Stimulated activated CD4-positive, alpha-beta T cell treated with anti-CD3 and anti-CD28 coated beads, Interleukin-12 subunit alpha, Interleukin-12 subunit beta, amount 100 ng/mL, for 48 hours (primary cell): ENCODE results near the gene SYK.
"Not testable (repeated sequence)": the region's sequence is repeated elsewhere in the genome, so short reads cannot be mapped to it uniquely, and the experiment has no call there.

Experiments
- DNase-seq, 3 donors: peaks; one replicate each; pipeline ENCODE4 v3.0.0-alpha.2; 2020; ENCODE audit warnings: low read depth in 2 of 3, low spot score in 1 of 3

SYK gene

GRCh38 chr9:90873422-90873821, 71.8 kb downstream of the SYK start:
- no peak for DNase-seq

GRCh38 chr9:90874194-90874593, 72.6 kb downstream of the SYK start:
- no peak for DNase-seq

DNA sequence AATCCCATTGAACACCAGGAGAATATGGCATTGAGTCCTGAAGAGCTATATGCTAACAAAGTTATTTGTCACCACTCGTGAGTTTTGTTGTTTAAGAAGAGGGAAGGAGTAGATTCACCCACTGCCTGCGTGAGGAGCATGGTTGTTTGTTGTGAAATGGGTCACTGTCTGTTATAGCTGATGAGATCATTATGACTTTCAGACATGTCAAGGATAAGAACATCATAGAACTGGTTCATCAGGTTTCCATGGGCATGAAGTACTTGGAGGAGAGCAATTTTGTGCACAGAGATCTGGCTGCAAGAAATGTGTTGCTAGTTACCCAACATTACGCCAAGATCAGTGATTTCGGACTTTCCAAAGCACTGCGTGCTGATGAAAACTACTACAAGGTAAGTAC, 76.9 kb downstream of the SYK start:
- DNase-seq, result no peak

GRCh38 chr9:90880066-90880465, 78.4 kb downstream of the SYK start:
- DNase-seq, result no peak

DNA sequence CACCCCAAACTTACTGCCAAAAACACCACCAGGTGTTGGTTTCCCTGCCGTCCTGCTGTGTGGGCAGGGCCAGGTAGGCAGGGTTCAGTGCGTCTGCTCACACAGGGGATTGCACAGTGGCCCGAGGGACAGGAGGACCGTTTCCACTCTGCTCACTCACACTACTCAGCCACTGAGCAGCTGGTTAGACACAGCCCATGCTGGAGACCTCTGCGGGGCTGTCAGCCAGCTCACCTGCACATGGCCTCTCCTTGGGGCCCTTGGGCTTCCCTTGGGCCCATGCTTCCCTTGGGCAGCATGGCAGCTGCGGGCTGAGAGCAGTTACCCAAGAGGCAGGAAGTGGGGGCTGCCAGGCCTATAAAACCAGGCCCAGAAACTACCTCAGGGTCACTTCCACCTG, 79.0 kb downstream of the SYK start:
- DNase-seq, result no peak

GRCh38 chr9:90881648-90882047, 80.0 kb downstream of the SYK start:
- DNase-seq, result no peak

GRCh38 chr9:90882991-90883600, 81.5 kb downstream of the SYK start:
- no peak for DNase-seq

DNA sequence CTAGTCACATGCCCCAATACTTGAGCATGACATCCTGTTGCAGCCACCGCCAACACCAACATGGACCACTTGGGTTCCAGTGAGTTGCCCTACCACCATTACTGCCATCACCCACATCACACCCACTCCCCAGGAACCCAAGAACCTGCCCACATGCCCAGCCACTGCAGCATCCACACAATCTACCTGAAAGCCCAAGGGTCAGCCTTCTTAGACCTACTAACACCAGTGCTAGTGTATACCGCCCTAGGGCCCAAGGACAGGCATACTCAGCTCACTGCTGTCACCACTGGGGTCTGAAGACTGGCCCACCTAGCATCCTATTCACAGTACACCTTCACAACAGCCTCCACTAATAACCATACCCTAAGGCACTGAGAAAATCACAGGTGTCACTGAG, 82.0 kb downstream of the SYK start:
- DNase-seq, result no peak

DNA sequence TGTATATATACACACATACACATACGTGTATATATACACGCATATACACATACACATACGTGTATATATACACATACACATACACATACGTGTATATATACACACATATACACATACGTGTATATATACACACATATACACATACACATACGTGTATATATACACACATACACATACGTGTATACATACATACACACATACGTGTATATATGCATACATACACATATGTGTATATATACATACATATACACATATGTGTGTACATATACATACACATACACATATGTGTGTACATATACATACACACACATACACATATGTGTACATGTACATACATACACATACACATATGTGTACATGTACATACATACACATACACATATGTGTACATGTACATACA, 82.6 kb downstream of the SYK start:
- no peak for DNase-seq

GRCh38 chr9:90886868-90887267, 85.2 kb downstream of the SYK start:
- not testable (repeated sequence) for DNase-seq

GRCh38 chr9:90888941-90889340, 87.3 kb downstream of the SYK start:
- no peak for DNase-seq

GRCh38 chr9:90890146-90890810, 88.7 kb downstream of the SYK start:
- DNase-seq, result no peak

GRCh38 chr9:90891308-90892040, 89.9 kb downstream of the SYK start:
- no peak for DNase-seq

- DNase-seq, result no peak
These were observed 91.3 kb downstream of the SYK start for GRCh38 chr9:90892918-90893317.

- DNase-seq, result no peak
These were observed 92.1 kb downstream of the SYK start for GRCh38 chr9:90893706-90894105.

DNA sequence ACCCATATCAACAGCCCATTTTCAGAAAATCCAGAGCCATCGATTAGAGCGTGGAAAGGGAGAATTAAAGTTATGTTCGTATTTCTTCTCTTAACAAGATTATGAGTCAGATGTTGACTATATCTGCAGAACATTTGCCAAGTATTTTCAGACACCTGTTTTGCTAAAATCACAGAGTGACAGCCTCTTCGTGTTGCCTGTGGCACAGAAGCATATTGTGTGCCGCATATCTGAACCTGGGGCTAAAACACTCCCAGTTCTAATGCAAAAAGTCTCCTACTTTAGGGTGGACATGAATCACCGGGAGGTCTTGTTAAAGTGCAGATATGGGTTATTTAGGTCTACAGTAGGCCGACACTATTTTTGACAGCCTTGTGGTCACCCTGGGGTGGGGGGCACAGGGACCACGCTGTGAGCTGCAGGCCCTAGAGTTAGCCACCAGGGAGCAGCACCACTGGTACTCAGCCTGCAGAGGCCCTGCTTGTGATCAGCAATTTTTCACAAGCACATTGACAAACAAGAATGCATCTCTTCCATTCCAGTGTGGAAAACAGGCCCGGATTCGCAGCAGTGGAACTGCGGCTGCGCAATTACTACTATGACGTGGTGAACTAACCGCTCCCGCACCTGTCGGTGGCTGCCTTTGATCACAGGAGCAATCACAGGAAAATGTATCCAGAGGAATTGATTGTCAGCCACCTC, 93.5 kb downstream of the SYK start:
- DNase-seq, result no peak

- DNase-seq, result no peak
These were observed 94.2 kb downstream of the SYK start for GRCh38 chr9:90895786-90896185.

DNA sequence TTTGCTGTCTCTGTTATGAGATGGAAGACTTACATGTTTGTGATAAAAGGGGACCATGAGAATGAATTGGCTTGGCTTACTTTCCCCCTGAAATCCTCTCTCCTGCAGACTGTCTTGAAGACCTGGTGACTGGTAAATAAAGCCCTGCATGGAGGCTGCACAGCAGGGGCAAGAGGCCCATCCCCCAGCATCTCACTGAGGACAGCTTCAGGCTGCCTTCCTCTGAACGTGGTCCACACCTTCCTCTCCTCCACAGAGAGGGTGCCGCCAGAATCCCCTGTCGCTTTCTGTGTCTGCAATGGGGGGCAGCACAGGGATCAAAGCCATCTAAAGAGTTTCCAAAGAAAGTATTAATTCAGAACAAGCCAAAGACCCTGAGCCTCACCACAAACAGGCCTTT, 94.6 kb downstream of the SYK start:
- no peak for DNase-seq

DNA sequence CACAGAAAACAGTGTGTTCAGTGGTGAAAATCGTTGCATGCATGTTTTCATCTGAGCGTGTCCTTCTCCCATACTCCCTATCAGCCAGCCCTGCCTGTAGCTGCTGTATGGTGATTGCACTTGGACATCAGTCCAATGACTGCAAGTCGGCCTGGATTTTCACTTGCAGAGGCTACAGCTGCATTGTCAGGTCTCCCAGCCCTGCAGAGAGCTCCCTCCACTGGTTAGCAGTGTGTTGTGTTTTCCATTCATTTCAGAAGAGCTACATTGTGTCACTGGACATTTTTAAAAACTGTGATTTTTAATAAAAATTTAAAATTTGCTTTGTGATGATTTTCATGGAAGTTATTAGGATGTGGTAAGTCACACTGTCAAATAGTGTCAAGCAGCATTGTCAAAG, 96.6 kb downstream of the SYK start:
- no peak for DNase-seq

DNA sequence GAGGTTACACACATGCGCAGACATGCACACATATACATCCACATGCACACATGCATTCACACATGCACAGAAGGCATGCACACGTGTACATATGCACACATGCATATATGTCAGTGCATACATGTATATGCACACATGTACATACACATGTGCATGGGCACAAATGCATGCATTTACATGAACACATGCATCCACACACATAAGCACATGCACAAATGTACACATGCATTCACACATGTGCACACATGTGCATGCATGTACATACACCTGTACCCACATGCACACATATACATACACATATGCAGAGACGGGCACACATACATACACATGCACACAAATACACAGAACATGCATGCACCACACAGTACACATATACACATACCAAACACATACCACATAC, 97.7 kb downstream of the SYK start:
- DNase-seq, result no peak

DNA sequence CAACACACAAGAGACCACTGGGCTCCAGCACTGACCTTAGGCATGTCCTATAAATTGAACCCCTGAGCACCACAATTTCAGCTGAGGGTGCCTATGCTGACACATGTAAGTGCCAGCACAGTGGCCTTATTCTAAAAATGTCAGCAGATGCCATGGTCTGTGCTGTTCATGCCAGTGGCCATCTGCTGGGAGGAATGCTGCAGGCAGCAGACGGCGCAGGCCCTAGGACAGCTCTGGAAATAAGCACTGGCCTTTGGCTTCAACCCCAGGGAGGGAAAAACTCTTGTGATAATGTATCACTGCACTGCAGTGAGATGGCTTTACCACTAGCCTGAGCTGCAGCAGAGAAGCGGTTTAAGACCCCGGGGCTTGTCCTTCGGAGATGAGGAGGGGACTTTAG, 98.5 kb downstream of the SYK start:
- DNase-seq, result no peak

GRCh38 chr9:90901933-90902332, 100.3 kb downstream of the SYK start:
- DNase-seq, result no peak
